Measurements from ENCODE around the gene FOXP1.

The FOXP1 gene

DNA sequence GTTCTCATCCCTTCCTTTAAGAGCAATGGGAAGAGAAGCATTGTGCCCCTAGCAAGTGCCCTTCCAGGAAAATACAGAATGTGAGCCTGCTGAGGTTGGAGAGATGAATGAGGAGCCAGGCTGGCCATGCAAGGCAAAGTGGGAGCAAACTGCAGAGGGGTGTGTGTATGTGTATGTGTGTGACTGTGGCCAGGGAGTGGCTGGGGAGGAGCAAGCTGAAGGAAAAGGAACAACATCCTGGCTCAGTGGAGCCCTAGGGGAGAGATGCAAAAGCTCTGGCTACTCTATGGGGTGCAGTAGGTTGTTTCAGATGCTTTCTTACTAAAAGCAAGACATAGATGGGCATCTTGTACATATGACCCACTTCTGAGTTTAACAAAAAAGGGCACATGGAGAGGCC lies 20.6 kb downstream of the FOXP1 start:
- H3K4me3 ChIP-seq (ENCODE audit: insufficient read depth, low read length, poor library complexity, severe bottlenecking): no peak overlapping the region
- H3K9ac ChIP-seq (ENCODE audit: low read length): no peak overlapping the region
- H3K36me3 ChIP-seq (ENCODE audit: low read length): no peaks in the 10 kb centered on the region
- no peaks in the 10 kb centered on the region for H4K20me1 ChIP-seq (ENCODE audit: low read depth, low read length)
- H3K27me3 ChIP-seq (ENCODE audit: low read length): no peaks in the 10 kb centered on the region
- TF ChIP-seq, protein P1, sequence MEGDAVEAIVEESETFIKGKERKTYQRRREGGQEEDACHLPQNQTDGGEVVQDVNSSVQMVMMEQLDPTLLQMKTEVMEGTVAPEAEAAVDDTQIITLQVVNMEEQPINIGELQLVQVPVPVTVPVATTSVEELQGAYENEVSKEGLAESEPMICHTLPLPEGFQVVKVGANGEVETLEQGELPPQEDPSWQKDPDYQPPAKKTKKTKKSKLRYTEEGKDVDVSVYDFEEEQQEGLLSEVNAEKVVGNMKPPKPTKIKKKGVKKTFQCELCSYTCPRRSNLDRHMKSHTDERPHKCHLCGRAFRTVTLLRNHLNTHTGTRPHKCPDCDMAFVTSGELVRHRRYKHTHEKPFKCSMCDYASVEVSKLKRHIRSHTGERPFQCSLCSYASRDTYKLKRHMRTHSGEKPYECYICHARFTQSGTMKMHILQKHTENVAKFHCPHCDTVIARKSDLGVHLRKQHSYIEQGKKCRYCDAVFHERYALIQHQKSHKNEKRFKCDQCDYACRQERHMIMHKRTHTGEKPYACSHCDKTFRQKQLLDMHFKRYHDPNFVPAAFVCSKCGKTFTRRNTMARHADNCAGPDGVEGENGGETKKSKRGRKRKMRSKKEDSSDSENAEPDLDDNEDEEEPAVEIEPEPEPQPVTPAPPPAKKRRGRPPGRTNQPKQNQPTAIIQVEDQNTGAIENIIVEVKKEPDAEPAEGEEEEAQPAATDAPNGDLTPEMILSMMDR (IDR thresholded peaks at IDR 0.05; ENCODE audit: insufficient read depth, low read length, poor library complexity, severe bottlenecking): no peak
- no peak for TF ChIP-seq EZH2phosphoT487 (conservative IDR thresholded peaks at IDR 0.05; ENCODE audit: low read length)
- no peak overlapping the region for H2AFZ ChIP-seq (ENCODE audit: low read depth, low read length, severe bottlenecking)
- H3K9me3 ChIP-seq (ENCODE audit: insufficient read depth, low read length): no peaks in the 10 kb centered on the region
- no peaks in the 10 kb centered on the region for H3K79me2 ChIP-seq (ENCODE audit: insufficient read depth, low read length)
- no peak overlapping the region for H3K4me2 ChIP-seq (ENCODE audit: low read depth, low read length, poor library complexity, severe bottlenecking)
- H3K9me2 ChIP-seq (replicated peaks; ENCODE audit: insufficient read depth, low read length): no peaks in the 10 kb centered on the region
- no peaks in the 10 kb centered on the region for H3F3A ChIP-seq (ENCODE audit: insufficient read depth)
- H3K27ac ChIP-seq (ENCODE audit: low read depth, low read length): no peak overlapping the region

DNA sequence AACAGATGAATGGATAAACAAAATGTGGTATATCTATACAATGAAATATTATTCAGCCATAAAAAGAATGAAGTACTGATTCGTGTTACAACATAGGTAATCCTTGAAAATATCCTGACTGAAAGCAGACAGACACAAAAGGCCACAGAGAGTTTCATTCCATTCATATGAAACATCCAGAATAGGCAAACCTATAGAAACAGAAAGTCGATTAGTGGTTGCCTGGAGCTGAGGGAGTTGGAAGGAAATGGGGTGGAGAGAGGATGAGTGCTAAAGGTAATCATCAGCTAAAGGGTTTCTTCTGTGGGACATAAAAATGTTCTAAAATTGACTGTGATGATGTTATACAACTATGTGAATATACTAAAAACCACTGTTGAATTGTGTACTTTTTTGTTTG lies 22.9 kb downstream of the FOXP1 start:
- no peak overlapping the region for H3K4me3 ChIP-seq (ENCODE audit: insufficient read depth, low read length, poor library complexity, severe bottlenecking)
- H3K9me2 ChIP-seq (replicated peaks; ENCODE audit: insufficient read depth, low read length): no peaks in the 10 kb centered on the region
- TF ChIP-seq, protein P1 (IDR thresholded peaks at IDR 0.05; ENCODE audit: insufficient read depth, low read length, poor library complexity, severe bottlenecking): no peak
- no peak for TF ChIP-seq EZH2phosphoT487 (conservative IDR thresholded peaks at IDR 0.05; ENCODE audit: low read length)
- no peaks in the 10 kb centered on the region for H3K79me2 ChIP-seq (ENCODE audit: insufficient read depth, low read length)
- no peak overlapping the region for H3K27ac ChIP-seq (ENCODE audit: low read depth, low read length)
- no peaks in the 10 kb centered on the region for H3K36me3 ChIP-seq (ENCODE audit: low read length)
- H3K9me3 ChIP-seq (ENCODE audit: insufficient read depth, low read length): no peaks in the 10 kb centered on the region
- no peaks in the 10 kb centered on the region for H3K27me3 ChIP-seq (ENCODE audit: low read length)
- H3K9ac ChIP-seq (ENCODE audit: low read length): no peak overlapping the region
- H3F3A ChIP-seq (ENCODE audit: insufficient read depth): no peaks in the 10 kb centered on the region
- H2AFZ ChIP-seq (ENCODE audit: low read depth, low read length, severe bottlenecking): no peak overlapping the region
- no peaks in the 10 kb centered on the region for H4K20me1 ChIP-seq (ENCODE audit: low read depth, low read length)
- H3K4me2 ChIP-seq (ENCODE audit: low read depth, low read length, poor library complexity, severe bottlenecking): no peak overlapping the region

DNA sequence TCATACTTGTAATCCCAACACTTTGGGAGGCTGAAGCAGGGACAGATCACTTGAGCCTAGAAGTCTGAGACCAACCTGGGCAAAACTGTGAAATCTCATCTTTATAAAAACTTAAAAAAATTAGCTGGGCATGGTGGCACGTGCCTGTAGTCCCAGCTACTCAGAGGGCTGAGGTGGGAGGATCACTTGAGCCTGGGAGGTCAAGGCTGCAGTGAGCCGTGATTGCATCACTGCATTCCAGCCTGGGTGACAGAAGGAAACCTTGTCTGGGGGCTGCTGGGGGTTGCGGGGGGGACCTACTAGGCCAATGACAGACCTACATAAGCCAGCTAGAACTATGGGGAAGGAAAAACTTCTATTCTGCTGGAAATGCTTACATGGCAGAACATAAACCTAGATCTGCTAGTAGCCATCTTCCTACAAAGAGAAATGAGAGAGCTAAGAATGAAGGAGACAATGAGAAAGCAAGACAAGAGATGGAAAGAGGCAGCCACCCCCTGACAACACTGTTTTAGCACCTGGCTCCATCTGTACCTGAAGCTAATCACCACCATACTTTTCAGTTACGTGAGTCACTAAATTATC lies 23.9 kb downstream of the FOXP1 start:
- Histone ChIP-seq H4K20me1 (ENCODE audit: low read depth, low read length) (no peaks in the 10 kb centered on the region), H3K9me3 (ENCODE audit: insufficient read depth, low read length) (no peaks in the 10 kb centered on the region), H3K36me3 (ENCODE audit: low read length) (no peaks in the 10 kb centered on the region), H3F3A (ENCODE audit: insufficient read depth) (no peaks in the 10 kb centered on the region), H3K4me3 (ENCODE audit: insufficient read depth, low read length, poor library complexity, severe bottlenecking) (no peak overlapping the region), H2AFZ (ENCODE audit: low read depth, low read length, severe bottlenecking) (no peak overlapping the region), H3K9ac (ENCODE audit: low read length) (no peak overlapping the region), H3K4me2 (ENCODE audit: low read depth, low read length, poor library complexity, severe bottlenecking) (no peak overlapping the region), H3K27ac (ENCODE audit: low read depth, low read length) (no peak overlapping the region), H3K79me2 (ENCODE audit: insufficient read depth, low read length) (no peaks in the 10 kb centered on the region), H3K27me3 (ENCODE audit: low read length) (no peaks in the 10 kb centered on the region), H3K9me2 (replicated peaks; ENCODE audit: insufficient read depth, low read length) (no peaks in the 10 kb centered on the region)
- TF ChIP-seq EZH2phosphoT487 (conservative IDR thresholded peaks at IDR 0.05; ENCODE audit: low read length): no peak

DNA sequence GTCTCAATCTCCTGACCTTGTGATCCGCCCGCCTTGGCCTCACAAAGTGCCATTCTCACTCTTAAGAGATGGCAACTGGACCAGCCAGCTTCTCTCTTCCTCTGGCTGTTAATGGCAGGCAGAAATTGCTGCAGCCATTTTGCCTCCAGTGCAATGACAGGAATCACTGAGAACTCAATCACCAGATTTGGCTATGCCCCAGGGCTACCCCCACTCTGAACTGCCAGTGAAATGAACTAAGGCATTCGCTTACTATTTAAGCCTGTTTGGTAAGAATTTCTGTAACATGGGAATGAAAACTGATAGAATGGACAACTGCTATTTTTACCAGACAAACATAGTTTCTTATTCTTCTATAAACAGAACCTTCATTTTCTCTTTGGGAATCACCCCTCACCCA lies 24.5 kb downstream of the FOXP1 start:
- no peaks in the 10 kb centered on the region for H3K9me2 ChIP-seq (replicated peaks; ENCODE audit: insufficient read depth, low read length)
- H2AFZ ChIP-seq (ENCODE audit: low read depth, low read length, severe bottlenecking): no peak overlapping the region
- no peaks in the 10 kb centered on the region for H3K36me3 ChIP-seq (ENCODE audit: low read length)
- no peaks in the 10 kb centered on the region for H3K27me3 ChIP-seq (ENCODE audit: low read length)
- no peaks in the 10 kb centered on the region for H3K9me3 ChIP-seq (ENCODE audit: insufficient read depth, low read length)
- H3K27ac ChIP-seq (ENCODE audit: low read depth, low read length): no peak overlapping the region
- H3K79me2 ChIP-seq (ENCODE audit: insufficient read depth, low read length): no peaks in the 10 kb centered on the region
- no peaks in the 10 kb centered on the region for H4K20me1 ChIP-seq (ENCODE audit: low read depth, low read length)
- H3F3A ChIP-seq (ENCODE audit: insufficient read depth): no peaks in the 10 kb centered on the region
- no peak overlapping the region for H3K4me3 ChIP-seq (ENCODE audit: insufficient read depth, low read length, poor library complexity, severe bottlenecking)
- H3K4me2 ChIP-seq (ENCODE audit: low read depth, low read length, poor library complexity, severe bottlenecking): no peak overlapping the region
- H3K9ac ChIP-seq (ENCODE audit: low read length): no peak overlapping the region
- no peak for TF ChIP-seq EZH2phosphoT487 (conservative IDR thresholded peaks at IDR 0.05; ENCODE audit: low read length)
- TF ChIP-seq, protein P1 (IDR thresholded peaks at IDR 0.05; ENCODE audit: insufficient read depth, low read length, poor library complexity, severe bottlenecking): no peak

Measured in SU-DHL-6 (cell line).